T-helper 22 cell (primary cell): ENCODE measurements around the gene SORCS3.

Experiments used
- DNase-seq: peaks from one replicate; pipeline ENCODE4 v3.0.0-alpha.2; 2020; ENCODE audit warnings: low read depth

The SORCS3 gene

DNA sequence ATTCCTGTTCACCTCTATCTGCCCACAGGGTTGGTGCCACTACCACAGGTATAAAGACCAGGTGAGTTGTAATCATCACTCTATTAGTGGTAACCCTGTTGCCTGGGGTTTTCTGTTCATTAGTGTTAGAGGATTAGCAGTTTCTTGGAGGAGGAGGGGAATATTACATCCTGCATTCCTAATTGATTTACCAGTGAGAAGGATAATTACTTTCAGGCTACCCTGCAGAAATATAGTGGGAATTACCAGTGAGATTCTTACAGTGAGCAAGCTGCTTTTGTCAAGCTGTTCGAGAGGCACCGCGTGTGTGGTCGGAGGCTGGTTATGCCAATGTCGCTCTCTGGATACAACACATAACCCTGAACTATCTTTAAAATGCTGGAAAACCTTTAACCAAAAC, 280.7 kb downstream of the SORCS3 start:
- no peak for DNase-seq

DNA sequence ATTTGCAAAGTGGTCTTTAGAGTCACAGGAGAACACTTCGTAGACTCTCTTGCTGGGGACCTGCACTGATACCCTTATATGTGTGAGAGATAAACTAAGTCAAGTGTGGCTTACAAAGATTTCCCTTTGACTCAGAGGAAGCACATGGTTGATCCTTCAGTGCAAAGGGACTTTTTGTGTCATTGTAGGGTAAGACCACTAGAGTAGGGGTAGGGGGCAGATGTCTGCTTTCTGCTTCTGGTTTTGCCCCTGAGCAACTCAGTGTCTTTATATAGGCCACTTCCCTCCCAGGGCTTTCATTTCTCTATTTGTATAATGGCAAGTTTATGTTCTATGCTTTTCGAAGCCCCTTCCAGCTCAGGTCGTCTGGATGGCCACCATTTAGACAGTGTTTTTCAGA, 281.7 kb downstream of the SORCS3 start:
- DNase-seq, result no peak

DNA sequence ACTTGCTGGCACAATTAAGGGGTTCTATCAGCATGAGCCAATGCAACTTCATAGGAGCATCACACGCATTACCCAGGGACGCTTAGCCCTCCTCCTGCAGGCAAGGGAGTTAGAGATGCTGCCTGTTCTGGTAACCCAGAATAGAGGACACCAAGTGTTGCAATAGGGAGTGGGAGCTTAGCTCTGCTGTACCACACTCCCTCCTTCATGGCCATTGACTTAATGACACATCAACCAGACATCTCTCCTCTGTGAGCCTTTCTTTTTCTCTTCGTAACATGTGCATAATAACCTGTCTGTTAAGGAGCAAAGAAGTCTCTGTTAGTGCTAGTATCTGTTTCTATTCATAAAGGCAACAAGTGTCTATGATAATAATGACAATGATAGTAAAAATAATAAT, 282.4 kb downstream of the SORCS3 start:
- DNase-seq, result no peak

GRCh38 chr10:104924101-104924795, 283.2 kb downstream of the SORCS3 start:
- no peak for DNase-seq

DNA sequence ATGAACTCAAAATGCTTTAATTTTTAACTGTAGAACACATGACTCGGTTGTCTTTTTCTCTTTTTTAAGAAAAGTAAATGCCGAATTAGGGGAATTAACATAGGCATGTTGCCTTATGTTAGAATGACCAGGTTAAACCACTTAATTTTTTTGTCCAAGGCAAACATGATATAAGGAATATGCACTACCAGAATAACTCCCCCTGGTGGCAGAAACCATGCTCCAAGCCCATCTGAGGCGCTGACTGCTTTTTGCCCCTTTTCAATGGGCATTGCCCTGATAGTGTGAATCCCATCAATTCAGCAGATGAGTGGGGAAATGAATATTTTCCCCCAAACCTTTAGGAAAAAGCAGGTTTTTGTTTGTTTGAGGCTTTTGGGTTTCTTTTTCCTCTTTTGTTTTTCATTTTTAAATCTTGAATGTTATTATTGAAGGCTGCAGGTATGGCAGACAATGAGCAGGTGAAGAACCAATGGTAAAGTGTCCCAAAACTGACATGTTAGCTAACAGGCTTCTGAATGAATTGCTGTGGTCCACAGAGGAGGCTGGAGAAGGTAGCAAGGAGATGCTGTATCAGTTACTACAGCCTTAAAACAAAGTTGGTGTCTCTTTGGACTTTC, 284.3 kb downstream of the SORCS3 start:
- DNase-seq, result no peak

- no peak for DNase-seq
Observed at GRCh38 chr10:104928734-104929133, 287.6 kb downstream of the SORCS3 start.

- no peak for DNase-seq
Observed at GRCh38 chr10:104931612-104932134, 290.6 kb downstream of the SORCS3 start.

DNA sequence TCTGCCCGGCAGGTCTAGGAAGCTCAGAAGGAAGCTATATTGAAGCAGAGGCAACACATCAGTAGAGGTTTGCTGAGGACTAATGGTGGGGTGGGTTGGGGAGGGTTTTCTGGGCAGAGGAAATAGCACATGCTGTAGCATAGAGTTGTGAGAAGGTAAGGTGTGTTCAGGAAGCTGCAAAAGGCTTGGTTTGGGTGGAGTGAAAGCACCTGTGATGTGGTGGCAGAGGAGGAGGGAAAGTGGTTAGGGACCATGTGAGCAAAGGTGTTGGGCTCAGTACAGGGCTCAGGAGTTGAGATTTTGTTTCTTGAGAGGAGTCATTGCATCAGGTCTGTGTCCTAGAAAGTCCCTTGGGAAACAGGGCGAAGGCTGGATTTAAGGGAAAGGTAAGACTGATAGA, 294.6 kb downstream of the SORCS3 start:
- no peak for DNase-seq

GRCh38 chr10:104937567-104937966, 296.5 kb downstream of the SORCS3 start:
- no peak for DNase-seq

DNA sequence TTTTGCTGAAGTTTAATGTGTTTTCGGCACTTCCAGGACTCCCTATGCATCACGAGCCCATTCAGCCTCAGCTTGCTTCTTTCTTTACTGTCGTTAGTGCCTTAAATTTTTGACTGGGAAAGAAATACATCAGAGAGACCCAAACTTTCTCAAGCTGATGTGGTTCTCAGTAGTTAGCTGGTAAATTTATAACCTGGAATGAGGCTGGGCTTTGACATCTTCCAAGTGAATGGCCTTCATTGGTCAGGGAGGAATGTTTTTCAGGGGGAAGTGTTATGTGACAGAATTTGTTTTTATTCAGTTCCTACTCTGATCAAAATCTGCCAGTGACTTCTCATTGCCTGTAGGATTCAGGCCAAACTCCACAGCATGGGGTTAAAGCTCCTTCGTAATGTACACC, 296.9 kb downstream of the SORCS3 start:
- no peak for DNase-seq

DNA sequence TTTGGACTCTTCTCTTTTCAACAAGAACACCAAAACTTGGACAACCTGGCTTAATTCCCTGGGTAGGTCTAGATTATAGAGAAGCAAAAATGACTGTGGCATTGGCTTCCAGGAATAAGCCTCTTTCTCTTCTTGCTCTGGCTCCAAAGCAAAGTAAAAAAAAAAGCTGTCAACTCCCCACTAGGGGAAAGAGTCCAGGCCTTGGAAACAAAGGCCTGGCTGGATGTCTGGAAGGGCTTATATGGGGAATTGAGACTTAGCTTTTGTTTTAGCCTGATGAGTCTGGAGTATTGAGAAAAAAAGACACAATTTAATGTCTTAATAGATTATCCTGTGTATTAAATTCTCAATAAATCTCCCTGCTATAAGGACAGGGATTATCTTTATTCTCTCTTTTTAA, 300.6 kb downstream of the SORCS3 start:
- no peak for DNase-seq

- DNase-seq, result no peak
Observed at GRCh38 chr10:104947314-104947713, 306.2 kb downstream of the SORCS3 start.

DNA sequence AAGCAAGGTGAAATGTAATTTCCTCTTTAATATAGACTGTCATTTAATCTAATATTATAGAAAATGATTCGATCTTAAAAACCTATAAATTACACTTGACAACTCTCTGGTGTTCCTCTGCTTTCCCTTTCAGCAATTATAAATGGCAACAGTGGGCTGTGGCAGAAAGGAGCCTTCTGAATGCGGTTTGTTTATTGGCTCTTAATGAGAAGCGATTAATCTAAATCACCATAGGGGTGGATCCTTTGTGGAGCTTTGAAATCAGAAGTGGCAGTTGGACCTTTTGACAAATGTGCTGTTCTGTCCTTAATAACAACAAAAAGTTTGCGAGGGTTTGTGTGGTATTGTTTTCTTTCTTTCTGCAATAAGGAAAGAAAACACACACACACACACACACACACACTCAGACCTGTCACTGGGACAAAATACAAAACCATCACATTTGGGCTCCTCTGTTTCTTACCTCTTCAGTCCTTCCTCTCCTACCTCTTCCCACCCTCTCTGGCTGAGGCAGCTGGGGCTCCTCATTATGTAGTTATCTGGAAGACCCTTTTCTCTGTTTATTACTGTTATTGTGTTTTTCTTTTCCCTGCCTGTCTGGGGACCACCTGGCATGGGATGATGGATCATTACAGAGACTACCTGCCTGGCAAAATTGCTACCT, 316.2 kb downstream of the SORCS3 start:
- DNase-seq, result no peak

DNA sequence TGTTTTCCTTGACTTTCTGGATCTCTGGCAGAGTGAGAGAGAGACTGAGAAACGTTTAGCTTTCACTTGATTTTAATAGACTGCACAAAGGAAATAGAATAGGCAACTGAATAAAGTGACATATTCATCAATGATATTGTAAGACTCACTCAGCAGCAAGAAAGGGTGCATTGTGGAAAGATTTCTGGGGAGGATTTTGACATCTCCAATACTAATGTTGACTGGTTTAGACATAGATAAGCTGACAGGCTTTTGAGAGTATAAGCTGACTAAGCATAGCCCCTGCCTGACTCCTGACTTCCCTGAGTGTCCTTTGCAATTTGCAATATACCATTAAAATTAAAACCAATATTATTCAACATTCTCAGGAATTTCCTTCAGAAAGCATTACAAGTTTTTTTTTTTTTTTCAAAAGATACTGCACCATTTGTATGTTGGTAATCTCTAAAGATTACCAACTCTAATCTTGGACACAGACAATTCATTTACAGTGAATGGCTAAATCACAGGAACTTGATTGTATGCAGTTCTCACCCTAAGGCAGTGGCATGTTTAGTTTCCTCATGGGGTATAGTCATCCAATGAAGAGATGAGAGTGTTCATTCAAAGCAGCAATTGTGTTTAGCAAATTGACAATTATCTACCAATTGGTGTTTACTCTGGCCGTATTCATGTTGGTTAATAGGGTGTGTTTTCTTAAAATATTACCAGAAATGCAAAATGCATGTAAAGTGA, 325.6 kb downstream of the SORCS3 start:
- DNase-seq, result no peak

GRCh38 chr10:104980368-104980767, 339.3 kb downstream of the SORCS3 start:
- no peak for DNase-seq

DNA sequence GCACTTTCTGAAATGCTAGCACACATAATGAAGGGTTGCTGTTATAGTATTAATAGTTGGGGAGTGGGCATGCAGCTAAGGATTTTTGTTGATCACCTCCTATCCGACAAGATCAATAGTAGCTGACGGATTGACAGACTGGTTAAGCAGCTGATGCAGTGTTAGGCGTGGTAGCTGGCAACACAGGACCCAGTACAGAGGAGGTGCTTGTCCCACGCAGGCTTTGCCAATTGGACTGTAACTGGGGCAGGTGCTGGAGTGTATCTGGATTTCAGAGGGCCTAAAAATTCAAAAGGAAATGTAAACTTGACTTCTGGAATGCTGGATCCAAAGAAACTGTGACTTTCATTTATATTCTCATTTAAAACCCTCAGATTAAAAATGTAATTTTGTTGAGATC, 340.9 kb downstream of the SORCS3 start:
- no peak for DNase-seq

- no peak for DNase-seq
Observed at GRCh38 chr10:104988686-104989085, 347.6 kb downstream of the SORCS3 start.

- no peak for DNase-seq
Observed at GRCh38 chr10:104989880-104990279, 348.8 kb downstream of the SORCS3 start.

GRCh38 chr10:104993085-104993484, 352.0 kb downstream of the SORCS3 start:
- no peak for DNase-seq

DNA sequence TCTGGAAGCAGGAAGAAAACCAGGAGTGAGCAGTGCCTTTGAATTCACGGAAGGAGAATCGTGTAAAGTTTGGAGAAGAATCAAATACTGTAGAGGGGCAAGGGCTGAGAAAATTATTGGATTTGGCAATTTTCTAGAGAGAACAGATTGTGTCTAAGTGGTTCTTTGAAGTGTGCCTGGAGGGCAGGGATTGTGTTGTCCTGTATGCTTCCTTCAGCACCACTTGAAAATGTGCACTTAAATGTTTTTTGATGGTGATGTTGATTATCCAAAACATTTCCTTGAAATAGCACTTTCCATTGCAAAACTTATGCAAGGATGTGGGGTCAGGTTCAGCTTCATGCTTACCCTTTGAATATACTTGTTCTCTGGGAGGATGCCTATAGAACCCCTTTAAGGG, 360.2 kb downstream of the SORCS3 start:
- no peak for DNase-seq

DNA sequence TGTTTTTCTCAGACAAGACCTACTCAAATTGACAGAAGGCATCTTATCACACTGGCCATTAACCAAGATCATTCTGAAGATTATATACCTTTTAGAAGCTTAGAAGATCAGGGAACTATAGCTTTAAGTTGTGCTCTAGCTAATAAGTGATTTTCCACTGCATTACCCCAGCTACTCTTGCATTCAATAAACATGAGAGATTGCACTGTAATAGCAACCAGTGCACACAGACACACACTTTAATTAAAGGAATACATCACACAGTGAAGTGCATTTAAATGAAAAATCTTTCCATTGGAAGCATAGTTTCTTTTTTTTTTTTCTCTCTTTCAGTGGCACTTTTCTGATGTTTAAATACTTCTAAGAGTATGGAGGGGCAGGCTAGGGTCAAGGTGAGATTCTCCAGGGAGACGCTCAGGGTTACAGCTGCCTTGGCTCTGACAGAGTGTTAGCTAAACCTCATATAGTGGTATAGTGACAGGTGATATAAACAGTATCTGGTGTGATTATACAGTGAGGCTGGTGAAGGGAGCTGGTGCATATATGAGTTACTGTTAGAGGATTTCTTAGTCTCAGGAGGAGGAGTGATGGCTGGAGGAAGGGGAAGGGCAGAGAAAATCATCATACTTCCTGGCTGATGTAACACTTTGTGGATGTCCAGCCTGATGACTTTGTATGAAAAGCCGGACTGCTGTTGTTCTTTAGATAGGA, 369.5 kb downstream of the SORCS3 start:
- no peak for DNase-seq

- no peak for DNase-seq
Observed at GRCh38 chr10:105017116-105017515, 376.0 kb downstream of the SORCS3 start.
